IPS DF 19.7 (cell line): ENCODE measurements around the gene SCAMP2.
A peak's percentile ranks its signal among the peaks of the same experiment; 100 is the strongest.

Source experiments
- DNase-seq: peaks from one replicate; pipeline ENCODE4 v3.0.0-alpha.2; 2013; ENCODE audit warnings: low read depth, low spot score

The SCAMP2 gene

DNA sequence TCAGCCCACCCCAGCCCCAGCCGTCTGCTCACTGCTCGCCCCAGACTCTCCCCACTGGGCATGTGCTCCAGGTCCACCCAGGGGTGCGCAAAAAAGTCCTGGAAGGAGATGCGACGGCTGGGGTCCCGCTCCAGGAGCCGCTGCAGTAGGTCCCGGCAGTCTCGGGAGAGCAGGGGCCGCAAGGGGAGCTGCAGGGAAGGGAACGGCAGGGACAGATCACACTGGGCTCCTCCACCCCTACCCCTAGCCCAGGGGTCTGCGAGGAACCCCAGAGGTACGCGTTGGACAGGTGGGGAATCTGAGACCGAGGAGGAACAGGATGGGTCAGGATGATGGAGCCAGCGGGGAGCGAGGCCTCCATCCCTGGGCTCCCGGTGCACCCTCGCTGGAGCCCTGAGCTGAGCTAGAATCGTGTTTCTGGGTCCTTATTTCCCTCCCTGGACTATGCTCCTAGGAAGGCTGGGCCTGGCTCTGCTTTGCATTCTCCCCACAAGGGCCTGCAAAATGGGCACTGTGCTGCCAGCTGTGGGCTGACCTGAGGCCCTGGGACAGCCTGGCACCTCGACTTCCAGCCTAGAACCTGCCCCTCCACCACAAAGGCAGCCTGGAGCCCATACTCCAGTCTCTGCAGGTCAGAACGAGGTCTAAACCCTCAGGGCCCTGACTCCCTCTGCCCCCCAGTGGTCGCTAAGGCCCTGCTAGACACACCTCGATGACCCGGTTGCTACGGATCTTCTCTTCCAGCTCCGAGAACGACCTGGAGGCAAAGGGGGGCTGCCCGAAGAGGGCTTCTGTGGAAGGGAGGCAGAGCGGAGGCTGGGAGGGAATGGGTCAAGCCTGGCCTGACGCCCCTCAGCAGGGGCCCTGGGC is 33.4 kb downstream of the SCAMP2 start:
- DNase-seq: no peak

DNA sequence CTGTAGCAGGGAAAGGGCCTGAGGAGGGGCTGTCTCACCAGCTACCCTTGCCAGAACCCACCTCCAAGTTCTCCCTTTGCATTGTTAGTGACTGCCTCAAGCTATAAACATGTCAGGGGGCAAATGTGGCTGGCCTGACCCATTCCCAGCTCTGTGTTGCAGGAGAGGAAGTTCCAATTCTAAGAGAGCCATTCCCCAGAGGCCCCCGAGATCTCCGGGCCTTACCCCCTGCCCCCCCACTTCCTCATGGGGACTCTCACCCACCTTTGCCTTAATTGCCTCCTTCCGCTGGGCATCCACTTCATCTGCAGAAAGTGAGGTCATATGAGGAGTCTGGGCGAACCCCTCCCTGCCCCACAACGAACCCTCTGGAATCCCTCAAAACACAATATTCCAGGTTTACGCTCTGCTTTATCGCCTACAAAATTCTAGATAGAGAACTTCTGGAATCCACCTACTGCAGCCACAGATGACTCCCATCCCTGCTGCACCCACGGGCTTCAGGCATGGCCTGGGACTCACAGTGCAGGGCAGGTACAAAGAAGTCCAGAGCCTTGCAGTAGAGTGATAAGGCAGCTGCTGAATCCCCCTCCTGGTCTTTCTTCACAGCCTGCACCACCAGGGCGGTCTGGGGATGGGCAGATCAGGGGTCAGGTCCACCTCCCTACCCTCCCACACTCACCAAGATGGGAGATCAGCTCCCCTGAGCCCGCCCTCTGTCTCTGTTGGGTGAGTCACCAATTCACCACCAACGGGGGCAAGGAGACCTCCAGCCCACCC is 34.2 kb downstream of the SCAMP2 start:
- DNase-seq: no peak

DNA sequence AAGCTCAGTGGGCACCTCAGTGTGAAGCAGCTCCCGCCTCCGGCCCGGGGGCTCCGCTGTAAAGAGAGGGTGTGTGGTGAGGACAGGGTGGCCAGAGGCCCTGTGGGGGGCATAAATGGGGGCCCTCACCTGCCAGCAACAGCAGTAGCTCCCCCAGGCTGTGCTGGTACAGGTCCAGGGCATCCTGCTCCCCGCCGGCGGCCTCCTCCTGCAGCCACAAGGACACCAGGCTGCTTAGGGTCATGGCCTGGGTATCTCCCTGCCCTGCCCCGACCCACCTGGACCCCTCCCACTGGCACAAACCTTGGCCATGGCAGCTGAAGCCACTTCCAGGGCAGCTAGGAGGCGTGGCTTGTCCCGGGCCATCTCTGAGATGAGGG is 35.0 kb downstream of the SCAMP2 start:
- DNase-seq: no peak

DNA sequence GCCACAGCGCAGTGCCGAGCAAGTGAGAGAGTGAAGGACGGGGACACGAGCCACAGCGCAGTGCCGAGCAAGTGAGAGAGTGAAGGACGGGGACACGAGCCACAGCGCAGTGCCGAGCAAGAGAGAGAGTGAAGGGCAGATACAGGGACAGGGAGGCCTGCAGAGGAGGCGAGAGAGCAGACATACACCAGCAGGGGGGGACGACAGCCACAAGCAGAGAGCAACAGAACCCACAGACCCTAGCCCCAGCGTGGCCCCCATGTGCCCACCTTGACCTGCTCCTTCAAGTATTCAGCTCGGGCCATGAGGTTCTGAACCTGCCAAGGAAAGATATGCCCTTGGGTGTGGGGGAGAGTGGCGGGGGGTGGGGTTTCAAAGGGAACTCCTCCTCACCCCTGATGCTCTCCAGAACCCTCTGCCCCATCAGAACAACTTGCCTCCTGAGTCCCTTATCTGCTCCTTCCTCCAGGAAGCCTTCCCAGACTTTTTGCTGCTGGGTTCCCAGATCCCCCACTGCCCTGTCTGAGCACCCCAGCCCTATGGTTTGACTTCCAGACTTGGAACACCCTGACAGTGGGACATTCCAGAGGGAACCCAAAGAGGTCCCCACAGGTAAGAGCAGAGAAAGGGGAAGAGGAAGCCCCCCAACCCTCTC is 35.6 kb downstream of the SCAMP2 start:
- no peak for DNase-seq

DNA sequence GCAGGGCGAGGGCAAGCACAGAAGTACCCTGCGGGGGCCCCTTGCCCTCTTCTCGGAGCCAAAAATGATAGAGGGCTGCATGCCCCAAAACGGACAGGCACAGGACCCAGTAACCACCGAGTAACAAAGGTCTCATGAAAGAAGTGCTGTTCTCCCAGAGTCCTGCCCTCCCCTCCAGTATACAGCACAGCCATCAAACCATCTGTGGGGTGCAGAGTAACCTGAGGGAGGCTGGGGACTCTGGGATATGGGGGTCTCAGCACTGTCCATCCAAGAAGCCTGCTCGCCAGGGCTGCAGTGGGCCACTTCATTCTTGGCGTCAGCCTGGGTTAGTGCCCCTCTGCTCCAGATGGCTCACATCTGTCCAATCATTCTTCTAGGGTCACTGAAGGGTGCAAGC is 36.3 kb downstream of the SCAMP2 start:
- no peak for DNase-seq

DNA sequence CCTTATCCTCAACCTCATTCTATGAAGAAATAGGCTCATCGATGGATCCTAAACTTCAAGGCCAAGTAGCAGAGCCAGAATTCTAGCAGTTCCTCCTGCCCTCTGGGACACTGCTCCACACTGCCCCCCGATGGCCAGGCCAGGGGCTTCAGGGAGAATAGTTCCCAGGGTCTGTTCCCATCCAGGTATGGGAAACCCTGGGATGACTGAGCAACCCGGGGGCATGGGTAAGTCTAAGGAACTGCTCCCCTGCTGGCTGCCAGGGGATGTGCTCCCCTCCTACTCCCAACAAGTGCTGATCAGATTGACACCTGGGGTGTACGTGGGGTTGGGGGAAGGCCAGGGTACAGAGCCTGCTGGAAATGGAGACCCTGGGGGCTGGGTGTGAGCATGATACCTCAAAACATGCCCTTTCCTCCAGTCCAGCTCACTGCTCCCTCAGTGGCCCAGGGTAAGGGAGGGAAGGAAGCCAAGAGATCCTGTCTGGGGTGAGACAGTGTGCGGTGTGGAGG is 37.8 kb downstream of the SCAMP2 start:
- peak; percentile 81 for DNase-seq

DNA sequence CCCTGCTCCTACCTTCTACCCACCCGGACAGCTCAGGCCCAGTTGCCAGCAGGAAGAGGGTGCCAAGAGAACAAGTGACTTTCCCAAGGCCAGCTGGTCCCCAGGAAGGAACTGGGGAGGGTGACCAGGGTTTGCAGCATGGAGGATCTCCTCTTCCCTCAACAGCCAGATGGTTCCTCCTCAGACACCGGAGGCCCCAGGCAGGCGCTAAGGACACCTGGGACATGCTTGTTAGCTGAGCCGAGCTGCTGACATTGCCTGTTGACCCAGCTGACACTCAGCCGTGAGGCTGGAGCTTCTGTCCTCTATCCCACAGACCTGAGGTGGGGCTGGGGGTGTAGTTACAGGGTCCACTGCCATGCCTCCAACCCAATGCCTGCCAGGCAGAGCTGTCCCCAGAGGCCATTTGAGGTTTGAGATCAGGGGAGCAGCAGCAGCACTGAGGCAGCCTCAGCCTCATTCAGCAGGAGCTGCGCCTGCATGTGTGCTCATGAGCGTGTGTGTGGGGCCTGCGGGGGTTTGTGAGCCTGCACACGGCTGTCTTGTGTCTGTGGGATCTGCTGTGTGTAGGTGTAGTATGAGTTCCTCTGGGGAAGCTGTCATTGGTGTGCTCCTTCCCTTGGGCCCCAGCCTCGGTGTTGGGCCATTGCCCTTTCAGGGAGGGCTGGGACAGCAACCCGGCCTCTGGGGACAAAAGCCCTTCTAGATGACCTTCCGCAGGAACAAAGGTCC is 39.6 kb downstream of the SCAMP2 start:
- no peak for DNase-seq

DNA sequence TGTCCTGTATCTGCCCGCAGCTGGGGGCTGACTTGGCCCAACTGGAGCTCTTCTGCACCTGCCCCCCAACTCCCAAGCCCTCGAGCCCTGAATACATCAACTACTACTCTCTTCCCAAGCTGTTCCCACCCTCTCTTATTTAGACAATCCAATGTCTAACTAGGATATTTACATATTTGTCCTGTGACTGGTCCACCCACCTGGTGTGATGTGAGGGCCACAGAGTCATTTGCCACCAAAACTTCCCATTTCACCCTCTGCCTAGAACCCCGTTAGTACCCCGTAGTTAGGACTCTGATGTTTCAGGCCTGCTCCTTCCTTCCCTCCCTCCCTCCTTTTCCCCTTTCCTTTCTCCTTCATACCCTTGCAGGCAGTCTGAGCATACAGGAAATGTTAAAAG is 40.3 kb downstream of the SCAMP2 start:
- DNase-seq: no peak

DNA sequence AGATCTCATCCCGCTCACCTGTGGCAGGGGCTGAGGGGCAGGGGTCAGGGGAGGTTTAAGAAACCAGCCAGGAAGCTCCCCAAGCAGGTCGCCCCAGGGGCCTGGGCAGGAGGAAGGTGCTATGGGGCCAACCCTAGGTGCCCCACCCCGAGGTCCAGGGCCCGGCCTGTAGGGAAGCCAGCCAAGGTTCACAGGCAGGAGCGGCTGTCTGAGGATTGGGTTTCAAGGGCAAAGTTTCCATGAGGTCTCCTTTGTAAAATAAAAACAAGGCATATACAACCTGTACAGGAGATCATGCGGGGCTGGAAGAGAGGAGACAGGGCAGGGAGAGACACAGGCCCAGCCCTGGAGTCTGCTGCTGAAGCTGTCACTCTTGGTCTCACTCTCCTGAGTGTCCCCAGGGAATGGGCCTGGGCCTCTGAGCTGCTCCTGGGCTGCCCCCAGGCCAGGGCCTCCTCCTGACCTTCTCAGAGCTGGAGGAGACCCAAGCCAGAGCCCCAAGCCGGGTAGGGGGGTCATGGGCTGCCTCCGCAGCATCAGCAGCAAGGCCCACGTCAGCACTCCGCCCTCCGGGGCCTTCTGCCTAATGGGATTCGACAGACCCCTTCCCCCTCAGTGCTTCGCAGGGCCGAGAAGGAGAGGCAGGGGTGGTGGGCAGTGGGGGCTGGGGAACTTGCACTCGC is 41.2 kb downstream of the SCAMP2 start:
- DNase-seq: no peak

DNA sequence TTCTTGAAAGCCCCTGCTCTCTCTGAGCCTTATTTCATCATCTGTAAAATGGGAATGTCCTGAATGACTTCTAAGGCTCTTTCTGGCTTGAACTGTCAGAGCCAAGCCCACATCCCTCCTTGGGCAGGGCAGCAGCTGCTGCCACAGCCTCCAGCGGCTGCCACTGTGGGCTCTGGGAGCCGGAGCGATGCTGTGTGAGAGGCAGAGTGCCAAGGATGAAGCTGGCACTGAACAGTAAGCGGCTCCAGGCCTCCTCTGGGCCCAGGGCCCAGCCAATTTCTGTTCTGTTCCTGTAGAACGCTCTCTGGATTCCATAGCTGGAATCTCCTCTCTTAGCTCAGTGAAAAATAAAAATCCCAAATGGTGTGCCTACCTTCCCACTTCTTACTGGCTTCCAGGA is 42.3 kb downstream of the SCAMP2 start:
- DNase-seq: no peak

DNA sequence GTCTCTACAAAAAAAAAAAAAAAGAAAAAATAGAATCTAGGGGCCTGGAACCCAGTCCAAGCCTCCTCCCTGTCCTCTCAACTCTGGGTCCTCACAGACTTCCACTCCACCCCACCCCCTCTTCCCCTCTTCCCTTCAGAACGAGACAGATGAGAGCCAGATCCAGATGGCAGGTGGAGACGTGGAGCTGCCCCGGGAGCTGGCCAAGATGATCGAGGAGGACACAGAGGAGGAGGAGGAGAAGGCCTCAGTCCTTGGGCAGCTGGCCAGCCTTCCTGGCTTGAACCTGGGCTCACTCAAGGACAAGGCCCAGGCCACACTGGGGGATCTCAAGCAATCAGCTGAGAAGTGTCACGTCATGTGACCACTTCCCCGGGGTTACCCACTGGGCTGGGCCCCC is 43.2 kb downstream of the SCAMP2 start:
- DNase-seq: no peak

DNA sequence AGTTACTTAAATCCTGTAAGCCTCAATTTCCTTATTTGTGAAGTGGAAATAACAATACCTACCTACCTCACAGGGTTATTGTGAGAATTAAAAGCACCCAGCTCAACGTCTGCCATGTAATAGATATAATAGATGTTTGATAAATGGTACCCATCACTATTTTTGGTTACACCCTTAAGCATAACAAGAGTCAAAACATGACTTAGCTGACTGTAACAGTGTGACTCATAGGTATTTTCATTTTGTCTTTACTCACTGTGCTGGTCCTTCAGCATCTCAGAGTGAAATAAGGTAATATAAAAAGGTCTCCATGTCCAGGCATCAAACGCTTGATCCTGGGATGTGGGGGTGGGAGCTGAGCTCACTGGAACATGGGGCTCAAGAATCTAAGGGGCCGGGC is 43.7 kb downstream of the SCAMP2 start:
- DNase-seq: no peak

DNA sequence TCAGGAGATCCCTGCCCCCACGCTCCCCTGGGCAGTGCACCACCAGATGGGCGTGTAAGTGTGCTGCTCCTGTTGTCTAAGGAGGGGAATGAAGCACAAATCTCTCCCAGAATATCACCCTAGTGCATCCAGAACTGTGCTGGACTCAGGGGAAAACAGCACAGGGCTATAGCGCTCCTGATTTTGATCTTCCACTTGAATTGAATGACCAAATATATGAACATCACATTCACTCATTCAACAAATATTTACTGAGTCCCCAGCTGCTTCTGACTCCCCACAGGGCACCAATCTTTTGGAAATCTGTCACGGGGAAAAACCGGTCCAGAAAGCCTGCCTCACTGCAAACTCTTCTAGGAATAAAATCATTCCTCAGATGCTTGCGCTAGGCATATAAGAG is 44.3 kb downstream of the SCAMP2 start:
- DNase-seq: no peak

DNA sequence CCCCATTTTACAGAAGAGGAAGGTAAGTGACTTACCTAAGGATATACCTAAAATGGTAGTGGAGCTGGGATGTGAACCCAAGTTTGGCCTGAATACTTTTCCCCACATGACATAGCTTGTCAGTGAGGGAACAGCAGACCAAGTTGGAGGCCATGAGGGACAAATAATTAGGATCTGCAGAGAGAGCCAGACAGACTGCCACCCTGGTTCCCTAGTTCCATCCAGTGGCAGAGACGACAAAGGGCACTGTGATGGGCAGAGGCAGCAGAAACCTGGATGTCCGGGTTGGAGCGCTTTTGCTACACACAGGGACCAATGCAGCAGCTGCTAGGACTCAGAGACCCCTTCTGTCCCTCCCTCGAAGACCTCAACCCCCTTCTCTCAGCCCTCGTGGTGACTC is 45.6 kb downstream of the SCAMP2 start:
- DNase-seq: no peak

DNA sequence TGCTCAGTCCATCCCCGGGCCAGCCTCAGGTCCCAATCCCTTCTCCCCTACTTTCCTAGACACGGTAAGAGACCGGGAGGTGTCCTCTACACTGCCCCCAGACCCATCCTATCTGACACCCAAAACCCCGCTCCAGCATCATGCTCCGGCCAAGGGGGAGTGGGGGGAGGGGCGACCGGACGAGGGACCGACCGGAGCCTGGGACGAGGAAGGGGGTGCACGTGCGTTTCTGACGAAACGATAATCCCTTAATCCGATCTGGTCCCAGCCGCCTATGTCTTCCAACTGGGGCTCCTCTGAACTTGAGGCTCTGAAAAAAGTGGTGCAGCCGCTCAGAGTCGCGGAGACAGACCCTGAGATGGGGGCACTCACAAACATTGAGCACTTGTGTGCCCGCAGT is 46.2 kb downstream of the SCAMP2 start:
- DNase-seq: no peak

DNA sequence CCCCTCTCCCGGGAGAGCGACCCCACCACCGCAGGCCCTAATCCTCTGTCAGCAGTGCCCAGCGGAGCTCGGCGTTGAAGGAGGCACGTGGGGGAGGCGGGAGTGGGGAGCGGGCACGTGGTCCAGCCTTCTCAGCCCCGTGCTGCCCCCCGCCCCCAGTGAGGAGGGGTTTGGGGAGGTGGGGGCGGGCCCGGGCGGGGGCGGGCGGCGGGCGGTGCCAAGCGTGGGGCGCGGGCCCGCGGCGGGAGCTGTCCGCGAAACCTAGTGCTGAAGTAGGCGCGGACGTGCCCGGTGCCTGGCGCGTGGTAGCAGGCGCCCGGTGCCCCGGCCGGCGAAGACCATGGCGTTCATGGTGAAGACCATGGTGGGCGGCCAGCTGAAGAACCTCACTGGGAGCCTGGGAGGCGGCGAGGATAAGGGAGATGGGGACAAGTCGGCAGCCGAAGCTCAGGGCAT is 46.8 kb downstream of the SCAMP2 start, which contains the start of gene CPLX3:
TSS of gene CPLX3 (plus strand) at position 264 of the 456 bp plus-strand sequence. CDS start at position 341, 77 bp downstream.
- no peak for DNase-seq

DNA sequence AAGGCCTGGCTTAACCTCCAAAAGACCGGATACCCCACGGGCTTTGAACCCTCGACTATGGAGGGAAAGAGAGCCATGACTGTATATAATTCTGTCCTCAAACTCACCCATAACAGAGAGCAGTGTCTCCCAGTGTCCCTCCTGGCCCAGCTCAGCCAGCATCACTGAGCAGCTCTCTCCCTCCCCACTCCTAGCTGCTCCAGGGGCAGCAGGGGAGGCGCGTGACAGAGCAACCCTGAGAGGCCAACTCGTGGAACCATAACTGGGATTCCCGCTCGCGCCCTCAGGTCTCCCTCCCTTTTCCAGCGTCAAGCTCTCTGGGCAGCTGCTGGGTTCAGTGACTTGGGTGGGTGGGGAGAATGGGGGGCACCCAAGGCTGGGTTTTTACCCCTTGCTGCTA is 47.3 kb downstream of the SCAMP2 start:
- no peak for DNase-seq

DNA sequence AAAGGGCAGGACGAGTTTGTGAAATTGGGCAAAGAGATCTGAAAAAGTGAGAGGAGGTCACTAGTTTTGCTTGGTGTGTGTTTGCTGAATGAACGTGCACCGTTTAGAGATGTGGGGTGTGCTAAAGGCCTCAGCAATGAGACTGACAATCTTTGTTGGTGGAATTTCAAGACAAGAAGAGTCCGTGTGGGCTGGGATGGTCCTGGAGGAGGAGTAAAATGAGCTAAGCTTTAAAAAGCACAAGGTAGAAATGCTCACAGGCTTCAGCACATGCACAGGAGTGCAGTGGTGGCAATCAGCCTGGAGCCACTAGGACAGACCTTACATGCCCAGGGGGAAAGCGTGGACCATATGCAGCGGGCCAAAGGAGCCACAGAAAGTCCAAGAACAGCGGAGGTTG is 48.2 kb downstream of the SCAMP2 start:
- DNase-seq: no peak

DNA sequence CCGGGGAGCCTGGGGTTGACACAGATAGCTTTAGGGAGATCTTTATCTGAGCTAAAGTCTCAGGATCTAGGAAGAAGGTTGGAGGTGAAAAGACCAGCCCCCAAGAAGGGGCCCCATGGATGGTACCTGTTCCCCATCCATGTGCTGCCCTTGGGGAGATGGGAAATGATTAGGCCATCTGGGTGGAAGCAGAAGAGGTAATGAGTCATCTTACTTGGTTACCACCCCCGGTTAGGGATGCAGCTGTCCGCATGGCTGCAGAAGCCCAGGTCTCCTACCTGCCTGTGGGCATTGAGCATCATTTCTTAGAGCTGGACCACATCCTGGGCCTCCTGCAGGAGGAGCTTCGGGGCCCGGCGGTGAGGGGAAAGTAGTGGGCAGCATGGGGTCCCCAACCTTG is 49.8 kb downstream of the SCAMP2 start:
- no peak for DNase-seq

DNA sequence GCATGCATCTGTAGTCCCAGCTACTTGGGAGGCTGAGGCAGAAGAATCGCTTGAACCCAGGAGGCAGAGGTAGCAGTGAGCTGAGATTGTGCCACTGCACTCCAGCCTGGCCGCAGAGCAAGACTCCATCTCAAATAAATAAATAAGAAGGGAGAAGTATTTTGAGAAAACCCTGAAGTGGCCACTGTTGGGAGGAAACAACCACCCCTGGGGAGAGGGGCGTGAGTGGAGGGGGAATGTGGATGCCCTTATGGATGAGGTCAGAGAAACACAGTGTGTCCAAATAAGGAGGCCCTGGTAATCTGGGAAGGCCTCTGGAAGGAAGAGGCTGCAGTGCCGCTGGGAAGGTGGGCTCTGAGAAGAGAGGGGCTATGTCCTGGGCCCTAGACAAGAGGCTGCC is 50.9 kb downstream of the SCAMP2 start:
- DNase-seq: no peak

DNA sequence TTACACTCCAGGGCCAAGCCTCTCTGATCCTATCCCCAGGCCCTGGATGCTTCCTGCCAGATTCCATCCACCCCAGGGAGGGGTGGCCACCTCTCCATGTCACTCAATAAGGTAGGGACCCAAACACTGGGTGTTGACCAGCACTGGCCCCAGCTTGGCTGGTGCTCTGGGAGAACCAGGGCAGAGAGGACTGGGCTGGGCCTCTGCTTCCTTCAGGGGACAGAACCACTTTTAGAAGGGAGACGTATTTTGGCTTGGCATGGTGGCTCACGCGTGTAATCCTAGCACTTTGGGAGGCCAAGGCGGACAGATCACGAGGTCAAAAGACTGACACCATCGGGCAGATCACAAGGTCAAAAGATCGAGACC is 51.4 kb downstream of the SCAMP2 start:
- DNase-seq: no peak
